K562 (cell line): ENCODE results near the gene SPATS2L. TPM values are rescaled to one million over a fixed set of nuclear protein-coding genes. Genes with fewer than 3 reads are reported as not detected.

Experiments used
- ATAC-seq: fragments of 200-7000 bp; cut with Tn5 transposase; 3 replicates; pipeline ENCODE4 v1.9.1; 2020; ENCODE audit warnings: moderate library complexity
- BruUV-seq: library from RNA; stranded (reverse); fragments of 400-500 nt; replicated peaks from 2 replicates; lab custom pipeline; 2021; lab: Mats Ljungman, UMichigan
- CTCF ChIA-PET: fragments of 300-600 bp; formaldehyde crosslinking; extraction: SDS; loops from one replicate; lab custom pipeline; 2021; ENCODE audit warnings: low intra/inter-chr PET ratio; lab: Yijun Ruan, JAX
- POLR2A ChIA-PET: fragments of 300-600, 350-650 bp; sonication (Branson Sonifier 250); formaldehyde crosslinking; extraction: SDS; loops from one replicate; lab custom pipeline; 2021; ENCODE audit warnings: antibody characterized with exemption, inconsistent platforms; lab: Yijun Ruan, JAX
- DNase-seq, 4 experiments: peaks; one replicate each; pipeline versions ENCODE4 v3.0.0 to v3.0.0-alpha.2; 2011 to 2018; ENCODE audit warnings: low spot score in 3 of 4, mixed read lengths in 3 of 4; ENCODE audit errors: extremely low read depth in 1 of 4
- FAIRE-seq: peaks from 2 replicates; lab custom pipeline; 2011; peaks lifted over from hg19 to GRCh38; lab: Jason Lieb, UNC
- H2AFZ ChIP-seq: 2 replicates; pipeline ENCODE4 v1.6.0; 2011; ENCODE audit warnings: low read depth, low read length, control low read depth, inconsistent platforms
- H3K27ac ChIP-seq: fragments of 200-600 bp; 3 replicates; pipeline ENCODE4 v1.8.0; 2011; ENCODE audit warnings: low read depth, mild to moderate bottlenecking, control low read depth, inconsistent platforms, low read length, moderate library complexity, mixed read lengths; ENCODE audit errors: extremely low read depth
- H3K27me3 ChIP-seq, 2 experiments: fragments of 300-600 bp in 1 of 2; 2 replicates in 1 of 2; 3 replicates in 1 of 2; pipeline versions ENCODE4 v1.6.0 to v1.8.0; 2011; ENCODE audit warnings: inconsistent platforms in 2 of 2, low read length in 2 of 2, mild to moderate bottlenecking in 1 of 2, mixed read lengths in 1 of 2, moderate library complexity in 1 of 2; ENCODE audit not compliant: control insufficient read depth in 2 of 2, insufficient read depth in 2 of 2
- H3K36me3 ChIP-seq: fragments of 300-600 bp; 3 replicates; pipeline ENCODE4 v1.8.0; 2011; ENCODE audit warnings: mild to moderate bottlenecking, low read length, inconsistent platforms; ENCODE audit not compliant: control insufficient read depth, insufficient read depth
- H3K4me1 ChIP-seq, 2 experiments: fragments of 200-600 bp in 1 of 2; replicated peaks in 1 of 2; 2 replicates in 1 of 2; 3 replicates in 1 of 2; pipeline versions ENCODE4 v1.5.1 to v1.8.0; 2011; ENCODE audit warnings: inconsistent platforms in 2 of 2, low read length in 2 of 2, mild to moderate bottlenecking in 1 of 2, mixed read lengths in 1 of 2, moderate library complexity in 1 of 2; ENCODE audit not compliant: control insufficient read depth in 2 of 2, insufficient read depth in 2 of 2
- H3K4me2 ChIP-seq: 2 replicates; pipeline ENCODE4 v1.6.1; 2011; ENCODE audit warnings: low read length, control low read depth, inconsistent platforms, mixed read lengths; ENCODE audit not compliant: insufficient read depth
- H3K4me3 ChIP-seq: fragments of 200-600 bp; sonication (generic), shearing (Covaris generic); 2 replicates; pipeline ENCODE4 v1.5.1; 2016; ENCODE audit warnings: control low read depth, inconsistent platforms
- H3K79me2 ChIP-seq: fragments of 200-600 bp; 3 replicates; pipeline ENCODE4 v1.8.0; 2011; ENCODE audit warnings: low read length, inconsistent platforms; ENCODE audit not compliant: control insufficient read depth, insufficient read depth
- H3K9ac ChIP-seq, 2 experiments: 2 replicates each; pipeline versions ENCODE4 v1.6.0 to v1.6.1; 2011; ENCODE audit warnings: low read depth in 2 of 2, low read length in 2 of 2, control low read depth in 1 of 2, inconsistent platforms in 1 of 2, mild to moderate bottlenecking in 1 of 2, mixed read lengths in 1 of 2; ENCODE audit not compliant: insufficient read depth in 1 of 2
- H3K9me1 ChIP-seq: one replicate; pipeline ENCODE4 v1.6.0; 2011; ENCODE audit warnings: inconsistent platforms, mild to moderate bottlenecking, low read length, moderate library complexity; ENCODE audit not compliant: control insufficient read depth, insufficient read depth
- H3K9me3 ChIP-seq: replicated peaks from 2 replicates; pipeline ENCODE4 v1.5.1; 2011; ENCODE audit warnings: low read depth, low read length, inconsistent platforms; ENCODE audit not compliant: control insufficient read depth, insufficient read depth
- H4K20me1 ChIP-seq: replicated peaks from 2 replicates; pipeline ENCODE4 v1.6.1; 2011; ENCODE audit warnings: low read length, inconsistent platforms, mixed read lengths; ENCODE audit not compliant: control insufficient read depth, insufficient read depth
- ARID1B ChIP-seq: fragments of 450-650 bp; IDR thresholded peaks from 2 replicates; pipeline ENCODE4 v1.6.1; 2016; ENCODE audit warnings: antibody characterized with exemption, mild to moderate bottlenecking, inconsistent platforms
- BRF1 ChIP-seq: IDR thresholded peaks from 3 replicates; pipeline ENCODE4 v1.6.1; 2011; ENCODE audit warnings: borderline replicate concordance, mild to moderate bottlenecking; ENCODE audit not compliant: insufficient read length; ENCODE audit errors: extremely low read depth
- FOXK2 ChIP-seq, 2 experiments: fragments of 450-650 bp; IDR thresholded peaks in 1 of 2; conservative IDR thresholded peaks in 1 of 2; 2 replicates each; pipeline ENCODE4 v1.6.1; 2016; ENCODE audit warnings: low read depth in 2 of 2, mild to moderate bottlenecking in 1 of 2
- FUS ChIP-seq: fragments of 200-400 bp; formaldehyde crosslinking; optimal IDR thresholded peaks from 2 replicates; pipeline ENCODE3; 2017; ENCODE audit warnings: low read depth, low read length
- GTF2A2 ChIP-seq: IDR thresholded peaks from 2 replicates; pipeline ENCODE4 v1.6.1; 2016; ENCODE audit warnings: mild to moderate bottlenecking, missing genetic modification characterization, missing compliant biosample characterization
- HDAC6 ChIP-seq: IDR thresholded peaks from 2 replicates; pipeline ENCODE4 v1.6.1; 2012; ENCODE audit warnings: low read depth, mild to moderate bottlenecking, control low read depth, inconsistent platforms, low read length, moderate library complexity
- HMG20B ChIP-seq: fragments of 250-450 bp; sonication (Bioruptor Pico); IDR thresholded peaks from 2 replicates; pipeline ENCODE4 v1.5.0; 2021; ENCODE audit warnings: mild to moderate bottlenecking
- POLR2A ChIP-seq: fragments of 450-650 bp; conservative IDR thresholded peaks from 2 replicates; pipeline ENCODE4 v1.6.1; 2016
- ZC3H11A ChIP-seq: IDR thresholded peaks from 2 replicates; pipeline ENCODE4 v1.6.1; 2012; ENCODE audit warnings: low read depth, low read length, improper control_type of control experiment
- ZNF561 ChIP-seq: fragments of 450-650 bp; formaldehyde crosslinking; conservative IDR thresholded peaks from 2 replicates; pipeline ENCODE4 v1.4.0; 2020; ENCODE audit warnings: mild to moderate bottlenecking, moderate library complexity
- in situ Hi-C: fragments of 300-500 bp; cut with MboI; formaldehyde crosslinking; loops from 4 replicates; pipeline ENCODE4 v1.15.0; 2018; ENCODE audit warnings: inconsistent platforms, mixed read lengths
- intact Hi-C: fragments of 100-400 bp; cut with micrococcal nuclease; formaldehyde crosslinking; loops from 2 replicates; pipeline ENCODE4 v1.14.2; 2022
- polyA plus RNA-seq, 8 experiments: library from polyadenylated mRNA; depleted of rRNA in 4 of 8; stranded (reverse) in 5 of 8; unstranded in 3 of 8; fragments of >200 nt; fragmentation: Nextera tagmentation in 2 of 8; fragmentation: Illumina TruSeq in 1 of 8; extraction: Ambion mirVana in 2 of 8; extraction: Trizol in 1 of 8; gene quantifications; 2 replicates each; pipeline versions ENCODE4 v1.2.1 to v1.2.3, GENCODE V29; 2011 to 2014; ENCODE audit warnings: inconsistent platforms in 1 of 8, missing spikeins in 1 of 8
- total RNA-seq, 7 experiments: library from RNA; depleted of rRNA in 6 of 7; stranded (reverse); fragments of >200 nt in 6 of 7; fragmentation: Illumina TruSeq in 2 of 7; extraction: Trizol in 2 of 7; gene quantifications; 2 replicates each; pipeline versions ENCODE4 v1.2.1 to v1.2.3, GENCODE V29; 2011 to 2021; ENCODE audit warnings: low replicate concordance in 1 of 7

The SPATS2L gene
- total and polyA plus RNA-seq, 9 of the 15 experiments (the other 6 are each of a cell fraction or from before 2014, with no cell fraction given): 11.3 to 41.5 (median 24.9) TPM

DNA sequence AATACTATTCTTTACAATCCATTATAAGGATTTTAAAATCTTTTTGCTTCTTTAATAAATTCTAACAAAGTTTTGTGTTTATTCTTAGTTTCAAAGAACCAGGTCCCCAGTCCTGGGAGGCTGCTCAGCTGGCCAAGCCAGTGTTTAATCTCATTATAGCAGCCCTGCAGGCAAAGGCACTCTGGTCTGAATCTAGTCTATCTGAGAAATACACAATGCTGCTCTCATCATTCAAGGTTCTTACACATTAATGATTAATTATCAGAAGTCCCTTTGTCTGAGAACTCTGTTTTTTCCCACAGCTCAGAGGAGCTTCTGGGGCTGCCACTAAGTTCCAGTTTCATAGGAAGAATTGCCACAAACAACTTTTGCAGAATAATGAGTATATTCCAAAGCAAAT lies 175.7 kb downstream of the SPATS2L start:
- no peaks in the 10 kb centered on the region for H3K27me3 ChIP-seq
- H3K27ac ChIP-seq: no peak overlapping the region
- no peaks in the 10 kb centered on the region for H3K9me1 ChIP-seq
- CTCF ChIA-PET: interaction anchor here (0.7 kb wide), 1 partner anchor 172 kb away, joined by 4 read pairs; no protein-coding TSS in a partner anchor
- TF ChIP-seq HMG20B: no peak
- no peak for TF ChIP-seq HDAC6
- no peak for TF ChIP-seq ZNF561 (CRISPR knock-in tag)
- no peak for TF ChIP-seq BRF1
- no peak for TF ChIP-seq GTF2A2 (tag)
- TF ChIP-seq ARID1B: no peak
- no peak for TF ChIP-seq POLR2A
- TF ChIP-seq ZC3H11A: no peak
- no peak for TF ChIP-seq FOXK2 (conservative IDR thresholded peaks at IDR 0.05 in 1 of 2, IDR thresholded peaks at IDR 0.05 in 1 of 2; ENCODE audit: low read depth in 2 of 2)
- TF ChIP-seq FUS: no peak
- BruUV-seq: no TSS peak
- H4K20me1 ChIP-seq: no peaks in the 10 kb centered on the region
- H3K79me2 ChIP-seq: no peaks in the 10 kb centered on the region
- H3K9ac ChIP-seq: no peak overlapping the region
- FAIRE-seq (no peak), ATAC-seq (no peak), DNase-seq (no peak)
- intact Hi-C loops: loop anchor here (2.0 to 10.0 kb wide), 2 partner anchors 133 to 221 kb away; no protein-coding TSS in a partner anchor
- no peaks in the 10 kb centered on the region; the same call in 2 of the 3 replicates for H3K36me3 ChIP-seq
- no peak overlapping the region for H3K4me3 ChIP-seq
- in situ Hi-C loops: loop anchor here (10.0 kb wide), 1 partner anchor 223 kb away; no protein-coding TSS in a partner anchor
- H3K4me1 ChIP-seq: peaks cover 6 to 9% of the 10 kb centered on the region in 2 experiments; a peak in 4 of 5 replicates
- no peaks in the 10 kb centered on the region for H3K9me3 ChIP-seq
- no peak overlapping the region for H3K4me2 ChIP-seq
- POLR2A ChIA-PET: interaction anchor here (1.0 kb wide), 1 partner anchor 168 kb away, joined by 3 read pairs; no protein-coding TSS in a partner anchor
- H2AFZ ChIP-seq: no peak overlapping the region
